ENCODE measurements around the gene SAMD8.
"Not testable (repeated sequence)": the region's sequence is repeated elsewhere in the genome, so short reads cannot be mapped to it uniquely, and the experiment has no call there.

The SAMD8 gene

DNA sequence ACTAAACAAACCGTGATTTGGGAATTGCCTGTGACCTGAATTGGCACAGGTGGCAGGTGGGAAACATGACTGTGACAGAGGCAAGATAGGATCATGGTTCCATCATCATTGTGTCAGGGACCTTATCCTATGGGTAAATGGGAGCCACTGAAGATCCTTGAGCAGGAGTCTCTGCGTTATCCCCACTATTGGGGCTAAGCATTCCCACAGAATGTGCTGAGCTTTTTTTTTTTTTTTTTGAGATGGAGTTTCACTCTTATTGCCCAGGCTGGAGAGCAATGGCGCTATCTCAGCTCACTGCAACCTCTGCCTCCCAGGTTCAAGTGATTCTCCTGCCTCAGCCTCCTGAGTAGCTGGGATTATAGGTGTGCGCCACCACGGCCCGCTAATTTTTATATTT, 88.5 kb downstream of the SAMD8 start:
- not testable (repeated sequence) for DNase-seq

DNA sequence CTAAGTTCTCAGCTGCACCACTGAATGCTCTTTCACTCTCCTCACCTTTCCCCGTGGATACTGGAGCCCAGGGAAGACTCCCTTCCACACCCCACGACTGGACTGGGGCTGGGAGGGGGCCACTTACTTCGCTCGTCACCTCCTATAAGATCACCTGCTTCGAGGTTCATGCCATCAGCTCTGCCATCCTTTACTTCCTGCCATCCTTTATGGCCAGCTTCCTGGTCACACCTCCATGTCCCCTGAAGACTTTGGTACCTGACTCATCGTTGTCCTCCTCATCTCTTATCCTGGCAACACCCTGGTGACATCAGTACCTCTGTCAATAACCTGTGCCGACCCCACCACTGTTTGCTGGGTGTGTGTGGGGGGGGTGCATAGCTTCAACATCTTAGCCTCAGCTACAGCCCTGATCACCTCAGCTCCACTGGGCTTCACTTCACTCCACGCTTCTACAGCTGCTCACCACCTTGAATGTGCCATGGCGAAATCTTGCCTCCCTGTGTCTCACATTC, 90.4 kb downstream of the SAMD8 start:
- DNase-seq = no peak

DNA sequence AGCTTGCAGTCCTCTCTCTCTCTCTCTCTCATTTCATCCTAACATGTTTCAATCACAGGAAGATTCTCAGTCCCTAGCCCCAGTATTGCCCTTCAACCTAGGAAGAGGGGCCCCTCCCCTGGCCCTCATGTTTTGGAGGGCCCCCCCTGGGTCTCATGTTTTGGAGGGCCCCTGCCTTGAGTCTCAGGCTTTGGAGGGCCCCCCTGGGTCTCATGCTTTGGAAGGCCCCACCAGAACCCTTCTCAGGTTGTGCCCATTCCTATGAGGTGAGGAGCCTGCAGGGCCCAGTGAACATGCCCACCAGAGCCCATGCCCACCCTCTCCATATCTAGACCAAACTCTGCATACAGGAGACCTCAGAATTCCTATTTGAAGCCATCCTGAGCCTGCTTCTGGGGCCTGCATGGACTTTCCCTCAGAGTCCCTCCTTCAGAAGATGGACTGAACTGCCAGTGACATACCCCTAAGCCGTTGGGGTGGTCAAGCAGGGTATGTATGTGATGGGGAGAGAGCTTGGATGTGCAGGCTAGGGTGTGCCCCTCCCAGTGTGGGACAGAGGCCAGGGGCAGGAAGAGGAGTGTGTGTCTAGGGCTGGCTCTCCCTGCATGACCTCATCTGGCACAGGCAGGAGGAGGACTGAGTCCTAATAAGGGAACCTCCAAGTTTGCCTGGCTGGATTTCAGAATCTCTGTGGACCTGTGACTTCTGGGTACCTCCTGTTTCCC, 91.0 kb downstream of the SAMD8 start:
- no peak for DNase-seq

DNA sequence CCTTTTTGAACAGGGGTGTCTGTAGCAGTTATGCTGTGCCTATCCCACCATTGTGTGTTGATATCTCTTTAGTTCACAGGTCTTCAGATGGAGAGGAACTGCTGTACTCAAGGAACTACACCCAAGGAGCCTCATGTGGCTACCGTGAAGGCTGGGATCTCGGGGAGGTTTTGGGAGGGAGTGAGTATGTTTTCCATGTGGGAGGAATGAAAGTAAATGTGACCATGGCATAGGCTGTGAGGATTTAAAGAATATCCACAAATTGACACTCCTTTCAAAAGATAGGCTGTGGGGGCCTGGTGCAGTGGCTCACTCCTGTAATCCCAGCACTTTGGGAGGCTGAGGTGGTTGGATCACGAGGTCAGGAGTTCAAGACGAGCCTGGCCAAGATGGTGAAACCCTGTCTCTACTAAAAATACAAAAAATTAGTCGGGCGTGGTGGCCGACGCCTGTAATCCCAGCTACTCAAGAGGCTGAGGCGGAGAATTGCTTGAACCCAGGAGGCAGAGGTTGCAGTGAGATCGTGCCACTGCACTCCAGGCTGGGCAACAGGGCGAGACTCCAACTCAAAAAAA, 91.7 kb downstream of the SAMD8 start:
- DNase-seq = not testable (repeated sequence)

DNA sequence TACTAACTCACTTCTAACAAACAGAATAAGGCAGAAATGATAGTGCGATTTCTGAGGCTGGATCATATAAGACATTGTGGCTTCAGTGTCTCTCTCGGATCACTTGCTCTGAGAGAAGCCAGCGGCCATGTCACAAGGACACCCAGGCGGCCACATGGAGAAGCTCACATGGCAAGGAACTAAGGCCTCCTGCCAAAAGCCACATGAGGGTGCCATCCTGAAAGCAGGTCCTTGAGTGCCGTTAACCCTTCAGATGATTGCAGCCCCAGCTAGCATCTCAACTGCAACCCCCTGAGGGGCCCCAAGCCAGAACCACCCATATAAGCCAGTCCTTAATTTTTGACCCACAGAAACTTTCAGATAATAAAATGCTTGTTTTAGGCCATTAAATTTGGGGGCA, 92.3 kb downstream of the SAMD8 start:
- DNase-seq = no peak

DNA sequence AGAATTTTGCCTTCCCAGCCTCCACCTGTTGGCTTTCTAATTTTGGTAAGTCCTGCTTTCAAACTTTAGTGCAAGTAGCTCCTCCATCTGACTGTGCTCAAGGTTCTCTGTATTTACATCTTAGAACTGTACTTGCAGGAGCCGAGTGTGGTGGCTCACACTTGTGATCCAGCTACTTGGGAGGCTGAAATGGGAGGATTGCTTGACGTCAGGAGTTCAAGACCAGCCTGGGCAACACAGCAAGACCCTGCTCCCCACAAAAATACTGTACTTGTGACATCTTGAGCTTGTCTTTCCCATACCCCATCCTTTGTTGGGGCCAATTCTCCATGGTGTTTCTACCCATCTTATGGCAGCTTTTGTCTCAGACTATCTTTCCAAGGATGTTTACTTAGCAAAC, 94.5 kb downstream of the SAMD8 start:
- no peak for DNase-seq

DNA sequence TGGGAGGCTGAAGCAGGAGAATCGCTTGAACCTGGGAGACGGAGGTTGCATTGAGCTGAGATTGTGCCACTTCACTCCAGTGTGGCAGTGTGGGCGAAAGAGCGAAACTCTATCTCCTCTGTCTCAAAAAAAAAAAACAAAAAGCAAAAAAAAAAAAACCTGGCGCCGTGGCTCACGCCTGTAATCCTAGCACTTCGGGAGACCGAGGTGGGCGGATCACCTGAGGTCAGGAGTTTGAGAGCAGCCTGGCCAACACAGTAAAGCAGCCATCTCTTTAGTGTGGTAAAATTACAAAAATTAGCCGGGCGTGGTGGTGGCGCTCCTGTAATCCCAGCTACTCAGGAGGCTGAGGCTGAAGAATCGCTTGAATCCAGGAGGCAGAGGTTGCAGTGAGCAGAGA, 95.2 kb downstream of the SAMD8 start:
- not testable (repeated sequence) for DNase-seq

DNA sequence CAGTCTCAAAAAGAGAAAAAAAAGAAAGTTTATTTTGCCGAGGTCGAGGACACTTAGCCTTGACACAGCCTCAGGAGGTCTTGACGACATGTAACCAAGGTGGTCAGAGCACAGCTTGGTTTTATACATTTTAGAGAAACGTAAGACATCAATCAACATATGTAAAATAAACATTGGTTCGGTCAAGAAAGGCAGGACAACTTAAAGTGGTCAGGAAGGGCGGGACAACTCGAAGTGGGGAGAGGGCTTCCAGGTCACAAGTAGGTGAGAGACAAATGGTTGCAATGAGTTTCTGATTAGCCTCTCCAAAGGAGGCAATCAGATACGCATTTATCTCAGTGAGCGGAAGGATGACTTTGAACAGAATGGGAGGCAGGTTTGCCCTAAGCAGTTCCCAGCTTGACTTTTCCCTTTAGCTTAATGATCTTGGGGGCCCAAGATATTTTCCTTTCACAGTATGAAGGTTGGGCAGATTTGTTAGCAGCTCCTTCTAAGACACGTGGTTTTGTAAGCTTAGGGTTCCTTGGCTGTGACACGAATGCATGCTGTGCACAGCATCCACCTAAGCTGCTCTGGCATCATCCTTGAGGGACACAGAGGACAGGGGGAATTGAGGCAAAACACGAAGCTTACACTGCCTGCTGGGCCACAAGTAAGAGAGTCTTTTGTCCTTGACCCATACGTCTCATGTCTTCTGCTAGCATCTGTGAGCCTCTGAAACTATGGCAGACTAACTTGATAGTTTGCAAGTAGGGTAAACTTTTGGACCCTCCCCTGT, 95.8 kb downstream of the SAMD8 start:
- no peak for DNase-seq

DNA sequence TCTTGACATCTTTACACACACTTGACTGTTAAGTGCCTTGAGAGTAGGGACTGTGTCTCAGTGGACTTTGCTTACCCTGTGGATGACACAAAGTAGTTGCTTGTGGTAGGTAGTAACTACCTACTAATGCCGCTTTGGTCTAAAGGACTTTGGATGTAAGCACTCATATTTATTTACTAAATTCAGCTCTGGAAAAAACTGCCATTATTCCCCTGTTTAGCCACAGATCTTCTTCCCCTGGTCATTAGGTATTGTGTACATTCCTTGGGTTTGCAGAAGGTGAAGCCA, 96.3 kb downstream of the SAMD8 start:
- no peak for DNase-seq

DNA sequence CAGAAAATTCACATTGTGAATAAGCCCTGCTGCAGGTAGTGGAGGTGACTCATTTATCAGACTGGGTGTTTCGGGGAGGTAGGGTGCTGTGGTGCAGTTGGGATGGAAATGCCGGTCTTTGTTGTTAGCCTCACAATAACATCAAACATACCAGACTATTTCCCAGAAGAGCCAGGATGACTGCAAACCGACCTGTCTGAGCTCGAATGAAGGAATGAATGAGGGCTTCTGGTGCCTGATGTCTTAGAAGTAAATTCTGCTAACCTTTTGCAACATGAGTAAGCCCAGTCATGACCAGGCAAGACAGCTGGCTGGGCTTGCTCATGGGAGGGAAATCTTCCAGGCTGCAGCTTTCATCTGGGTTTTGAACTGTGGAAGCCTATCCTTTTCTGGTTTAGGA, 96.7 kb downstream of the SAMD8 start:
- DNase-seq = no peak

DNA sequence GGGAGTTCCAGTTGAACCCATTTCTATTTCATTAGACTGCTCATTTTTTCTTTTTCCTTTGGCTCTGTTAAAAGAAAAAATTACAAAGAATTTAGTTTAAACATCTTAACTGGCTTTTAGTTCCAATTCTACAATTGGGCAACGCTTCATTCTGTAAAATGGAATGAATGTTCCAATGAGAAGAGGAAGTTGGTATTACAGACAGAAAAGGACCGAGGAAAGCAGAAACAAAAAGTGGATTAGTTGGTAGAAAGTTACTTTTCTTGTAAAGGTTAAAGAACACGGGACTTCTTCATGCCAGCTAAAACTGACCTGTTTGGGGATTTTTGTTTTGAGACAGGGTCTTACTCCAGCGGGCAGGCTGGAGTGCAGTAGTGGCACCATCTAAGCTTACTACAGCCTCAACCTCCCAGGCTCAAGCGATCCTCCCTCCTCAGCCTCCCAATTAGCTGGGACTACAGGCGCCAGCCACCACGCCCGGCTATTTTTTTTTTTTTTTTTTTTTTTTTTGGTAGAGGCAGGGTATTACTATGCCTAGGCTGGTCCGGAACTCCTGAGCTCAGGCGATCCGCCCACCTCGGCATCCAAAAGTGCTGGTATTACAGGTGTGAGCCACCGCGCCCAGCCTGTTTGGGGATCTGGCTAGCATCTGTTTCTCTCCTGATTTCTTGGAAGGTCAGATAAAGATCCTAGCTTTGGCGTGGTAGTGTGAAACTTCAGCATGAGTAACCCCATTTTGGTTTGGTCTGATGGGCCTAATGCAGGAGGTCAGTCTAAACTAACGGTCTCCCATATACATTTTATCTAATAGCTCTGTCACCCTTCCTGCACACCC, 97.8 kb downstream of the SAMD8 start:
- DNase-seq = no peak

DNA sequence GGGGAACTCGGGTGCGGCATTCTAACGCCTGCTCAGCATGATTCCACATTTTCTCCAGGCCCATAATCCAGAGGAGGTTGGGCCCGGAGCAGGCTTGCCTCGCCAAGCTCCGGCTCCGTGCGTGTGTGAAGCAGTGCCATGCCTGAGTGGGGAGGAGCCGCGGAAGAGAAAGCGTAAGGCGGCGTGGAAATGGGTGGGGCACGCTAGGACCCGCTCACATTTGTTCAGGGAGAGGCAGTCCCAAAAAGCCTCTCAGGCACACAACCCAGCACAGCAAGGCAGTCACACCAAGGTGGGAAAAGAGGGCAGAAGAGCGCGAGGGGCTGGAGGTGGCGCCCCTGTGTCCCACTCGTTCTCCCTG, 98.4 kb downstream of the SAMD8 start:
- DNase-seq = peak; percentile 77 to 81

DNA sequence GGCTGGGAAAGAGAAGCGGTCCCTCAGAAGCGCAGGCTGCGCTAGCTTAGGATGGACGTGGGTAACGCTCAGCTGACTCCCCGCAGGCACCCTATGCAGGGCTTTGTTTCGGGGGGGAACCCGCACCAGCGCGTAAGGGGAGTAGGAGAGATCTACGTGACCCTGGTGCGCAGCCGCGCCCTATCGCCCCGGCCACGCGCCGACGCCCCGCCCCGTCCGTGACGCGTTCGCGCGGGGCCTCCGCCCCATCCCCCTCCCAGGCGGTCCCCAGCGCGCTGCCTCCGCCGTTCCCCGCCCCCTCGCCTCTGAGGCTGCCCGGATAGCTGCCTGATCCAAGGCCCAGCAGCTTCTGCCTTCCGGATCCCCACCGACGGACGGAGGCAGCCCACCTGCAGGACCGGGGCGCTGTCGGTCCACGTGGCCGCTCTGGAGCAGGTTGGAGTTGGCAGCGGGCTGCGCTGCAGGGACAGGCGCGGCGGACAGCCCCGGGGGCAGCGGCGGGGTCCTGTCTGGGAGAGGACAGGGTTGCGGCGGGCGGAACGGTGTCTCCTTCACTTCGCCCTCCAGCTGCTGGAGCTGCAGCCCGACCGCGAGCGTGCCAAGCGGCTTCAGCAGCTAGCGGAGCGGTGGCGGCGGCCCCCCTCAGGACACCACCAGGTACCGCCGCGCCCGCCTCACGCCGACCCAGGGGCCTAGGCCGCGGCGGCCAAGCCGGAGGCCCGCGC, 99.0 kb downstream of the SAMD8 start, which contains the start of gene VDAC2:
Gene VDAC2, plus strand, starts transcription at position 515 of the 725 bp plus-strand sequence. CDS start 363 bp downstream, outside the sequence.
- DNase-seq = peak; percentile 94 to 97

DNA sequence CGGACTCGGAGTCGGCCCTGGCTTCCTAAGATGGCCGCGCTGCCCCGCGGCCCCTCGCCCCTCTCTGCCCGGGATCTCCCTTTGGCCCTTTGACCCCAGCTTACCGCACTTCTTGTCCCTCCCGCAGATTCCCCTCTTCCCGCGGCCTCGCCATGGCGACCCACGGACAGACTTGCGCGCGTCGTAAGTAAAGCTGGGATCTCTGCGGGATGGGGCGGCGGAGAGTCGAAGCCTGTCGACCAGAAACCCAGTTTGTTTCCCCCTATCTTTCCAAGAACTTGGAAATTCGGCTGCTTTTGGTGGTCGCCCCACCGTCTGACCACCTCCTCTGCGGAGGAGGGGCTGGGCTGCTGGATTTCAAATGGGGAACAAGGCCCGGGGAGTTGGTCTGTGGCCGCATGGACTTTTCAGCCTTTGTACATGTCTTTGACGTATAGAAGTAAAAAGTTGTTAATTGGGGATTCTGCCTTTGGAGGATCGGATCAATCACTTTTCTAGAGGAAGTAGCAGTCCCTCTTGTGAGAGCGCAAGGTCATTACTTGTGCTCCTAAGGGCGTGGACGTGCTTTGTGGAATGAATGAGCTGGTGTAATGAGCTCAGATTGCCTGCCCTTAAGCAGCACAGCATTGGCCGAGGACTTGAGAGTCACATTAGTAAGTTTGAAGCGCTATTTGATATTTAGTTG, 99.7 kb downstream of the SAMD8 start:
- DNase-seq = peak in 1 of 2 donors; percentile 41

DNA sequence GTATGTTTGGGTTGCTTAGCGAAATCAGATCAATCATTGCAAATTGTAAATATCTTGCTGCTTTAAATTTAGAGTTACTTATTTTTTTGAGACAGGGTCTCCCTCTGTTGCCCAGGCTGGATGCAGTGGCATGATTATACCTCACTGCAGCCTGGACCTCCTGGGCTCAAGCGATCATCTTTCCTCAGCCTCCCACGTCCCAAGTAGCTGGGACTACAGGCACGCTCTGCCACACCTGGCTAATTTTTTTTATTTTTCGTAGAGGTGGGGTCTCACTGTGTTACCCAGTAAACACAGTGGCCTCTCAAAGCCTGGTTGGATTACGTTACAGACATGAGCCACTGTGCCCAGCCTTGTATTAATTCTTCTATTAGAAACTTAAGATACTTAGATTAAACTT, 100.9 kb downstream of the SAMD8 start:
- DNase-seq = no peak

DNA sequence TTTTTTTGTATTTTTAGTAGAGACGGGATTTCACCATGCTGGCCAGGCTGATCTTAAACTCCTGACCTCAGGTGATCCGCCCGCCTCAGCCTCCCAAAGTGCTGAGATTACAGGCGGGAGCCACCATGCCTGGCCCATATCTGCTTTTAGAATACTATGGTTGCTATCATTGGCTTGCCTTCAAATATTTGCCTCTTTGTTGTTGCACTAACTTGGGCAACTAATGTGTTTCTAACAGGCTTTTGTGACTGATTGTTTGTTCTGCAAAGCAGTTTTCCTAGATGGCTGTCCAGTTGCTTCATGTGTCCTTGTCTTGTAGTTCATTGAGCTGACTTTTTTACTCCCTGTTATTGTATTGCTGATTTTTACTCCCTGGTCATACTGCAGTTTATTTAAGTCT, 108.8 kb downstream of the SAMD8 start:
- DNase-seq = no peak

DNA sequence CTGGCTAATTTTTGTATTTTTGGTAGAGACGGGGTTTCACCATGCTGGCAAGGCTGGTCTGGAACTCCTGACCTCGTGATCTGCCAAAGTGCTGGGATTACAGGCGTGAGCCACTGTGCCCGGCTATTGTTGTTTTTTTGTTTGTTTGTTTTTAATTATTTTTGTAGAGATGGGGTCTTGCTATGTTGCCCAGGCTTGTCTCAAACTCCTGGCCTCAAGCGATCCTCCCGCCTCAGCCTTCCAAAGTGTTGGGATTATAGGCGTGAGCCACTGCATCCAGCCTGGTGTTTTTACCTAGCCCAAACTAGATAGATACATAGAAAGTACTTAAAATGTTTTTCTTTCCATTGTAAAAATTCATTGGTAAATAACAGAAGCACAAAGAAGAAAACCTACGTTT, 110.0 kb downstream of the SAMD8 start:
- DNase-seq = not testable (repeated sequence)

DNA sequence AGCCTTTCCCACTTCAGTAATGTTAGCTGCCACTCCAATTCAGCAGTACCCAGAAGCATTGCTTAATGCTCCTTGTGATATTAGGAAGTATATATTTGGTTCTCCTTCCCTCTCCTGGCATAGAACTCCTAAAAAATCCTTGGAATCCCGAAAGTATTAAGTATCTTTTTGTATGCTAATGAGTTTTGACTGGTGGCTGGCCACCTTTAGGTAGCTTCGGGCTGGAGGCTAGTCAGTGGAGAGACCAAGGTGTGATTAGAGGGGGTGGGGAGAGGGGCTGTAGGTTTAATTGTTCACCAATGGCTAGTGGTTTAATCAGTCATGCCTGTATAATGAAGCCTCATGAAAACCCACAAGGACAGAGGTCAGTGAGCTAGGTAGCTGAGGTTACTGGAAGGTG, 112.1 kb downstream of the SAMD8 start:
- no peak for DNase-seq

DNA sequence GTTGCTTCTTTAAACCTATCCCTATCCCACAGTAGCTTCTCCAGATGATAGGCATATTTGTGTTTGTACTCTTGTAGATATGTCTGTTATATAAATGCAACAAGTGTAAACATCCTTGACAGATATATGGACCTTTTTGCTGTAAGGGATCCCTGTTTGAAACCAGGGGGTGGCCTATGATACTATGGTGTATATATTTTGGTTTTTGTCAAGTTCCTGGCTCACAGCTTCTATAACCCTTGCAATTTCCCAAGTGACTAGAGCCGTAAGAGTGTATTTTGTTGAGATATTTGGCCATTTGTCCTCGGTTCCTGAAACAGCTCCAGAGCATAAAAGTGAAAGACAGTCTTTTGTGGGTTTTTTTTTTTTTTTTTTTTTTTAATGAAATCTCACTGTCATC, 114.6 kb downstream of the SAMD8 start:
- no peak for DNase-seq

DNA sequence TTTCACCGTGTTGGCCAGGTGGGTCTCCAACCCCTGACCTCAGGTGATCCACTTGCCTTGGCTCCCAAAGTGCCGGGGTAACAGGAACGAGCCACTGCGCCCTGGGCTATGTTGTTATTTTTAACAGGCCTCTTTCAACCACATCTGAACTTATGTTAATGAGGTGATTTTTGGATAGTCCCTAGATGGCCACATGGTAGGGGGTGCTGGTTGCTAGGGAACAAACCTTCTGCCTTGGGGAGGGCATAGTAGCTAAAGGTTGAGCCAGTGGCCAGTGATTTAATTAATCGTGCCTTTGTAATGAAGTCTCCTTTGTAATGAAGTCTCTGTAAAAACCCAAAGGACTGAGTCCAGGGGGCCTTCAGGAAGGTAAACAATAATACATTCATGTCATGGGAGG, 115.2 kb downstream of the SAMD8 start:
- no peak for DNase-seq

DNA sequence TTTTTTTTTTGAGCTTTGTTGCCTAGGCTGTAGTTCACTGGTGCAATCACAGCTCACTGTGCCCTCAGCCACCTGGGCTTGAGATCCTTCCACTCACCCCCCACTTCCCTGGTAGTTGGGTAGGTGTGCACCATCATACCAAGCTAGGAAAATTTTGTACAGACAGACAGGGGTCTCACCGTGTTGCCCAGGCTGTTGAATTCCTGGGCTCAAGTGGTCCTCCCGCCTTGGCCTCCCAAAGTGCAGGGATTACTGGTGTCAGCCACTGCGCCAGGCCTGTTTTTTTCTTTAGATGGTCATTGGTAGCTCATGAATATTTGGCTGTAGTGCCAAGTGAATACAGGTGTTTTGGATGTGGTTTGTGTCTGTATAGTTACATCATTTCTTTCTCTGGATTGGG, 116.8 kb downstream of the SAMD8 start:
- no peak for DNase-seq

DNA sequence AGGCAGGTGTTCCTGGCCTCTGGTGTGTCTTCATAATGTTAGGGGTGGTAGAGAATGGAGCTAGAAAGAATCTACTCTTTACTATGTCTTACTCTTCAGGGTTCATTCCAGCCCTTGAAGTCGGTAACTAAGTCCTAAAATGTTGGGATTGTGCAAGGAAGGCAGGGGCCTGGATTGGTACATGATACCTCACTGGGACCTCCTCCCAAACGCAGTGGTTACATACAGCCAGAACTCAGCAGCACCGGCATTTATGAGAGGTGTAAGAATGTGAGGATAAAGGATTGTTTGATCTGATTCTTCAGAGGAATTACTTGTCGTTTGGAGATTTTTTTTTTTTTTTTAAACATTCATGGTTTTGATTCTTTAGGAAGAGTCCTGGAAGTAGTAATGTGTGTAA, 117.4 kb downstream of the SAMD8 start:
- no peak for DNase-seq
